Stimulated activated CD8-positive, alpha-beta memory T cell treated with anti-CD3 and anti-CD28 coated beads, Interleukin-12 subunit alpha, Interleukin-12 subunit beta, amount 100 ng/mL, for 24 hours (primary cell): ENCODE data around the gene ACIN1.

Experiments
- DNase-seq: peaks from one replicate; pipeline ENCODE4 v3.0.0-alpha.2; 2020; ENCODE audit errors: extremely low read depth

Gene ACIN1

GRCh38 chr14:23094666-23095195 is at the start of gene ACIN1:
ACIN1 (minus strand) TSS chr14:23095136; CDS start chr14:23095112, 24 bp downstream.
- DNase-seq = peak; percentile 45

- no peak for DNase-seq
Observed at GRCh38 chr14:23143911-23144310, 49.0 kb upstream of the ACIN1 start.

GRCh38 chr14:23142826-23143225 is 47.9 kb upstream of the ACIN1 start:
- DNase-seq = no peak

GRCh38 chr14:23141706-23142444 is 46.9 kb upstream of the ACIN1 start:
- DNase-seq = no peak

GRCh38 chr14:23140371-23140770 is 45.4 kb upstream of the ACIN1 start:
- no peak for DNase-seq

GRCh38 chr14:23139874-23140273 is 44.9 kb upstream of the ACIN1 start:
- DNase-seq = no peak

GRCh38 chr14:23137813-23138535 is 43.0 kb upstream of the ACIN1 start:
- DNase-seq = no peak

- no peak for DNase-seq
Observed at GRCh38 chr14:23137192-23137812, 42.4 kb upstream of the ACIN1 start.

GRCh38 chr14:23136566-23137133 is 41.7 kb upstream of the ACIN1 start:
- no peak for DNase-seq

GRCh38 chr14:23132970-23133369 is 38.0 kb upstream of the ACIN1 start:
- no peak for DNase-seq

GRCh38 chr14:23131482-23131881 is 36.5 kb upstream of the ACIN1 start:
- DNase-seq = no peak

GRCh38 chr14:23130871-23131270 is 35.9 kb upstream of the ACIN1 start:
- no peak for DNase-seq

GRCh38 chr14:23129759-23130316 is 34.9 kb upstream of the ACIN1 start:
- DNase-seq = no peak

GRCh38 chr14:23128969-23129758 is 34.2 kb upstream of the ACIN1 start:
- DNase-seq = no peak

- DNase-seq = no peak
Observed at GRCh38 chr14:23127861-23128260, 32.9 kb upstream of the ACIN1 start.

- DNase-seq = no peak
Observed at GRCh38 chr14:23126548-23127278, 31.8 kb upstream of the ACIN1 start.

- no peak for DNase-seq
Observed at GRCh38 chr14:23125933-23126524, 31.1 kb upstream of the ACIN1 start.

GRCh38 chr14:23125011-23125410 is 30.1 kb upstream of the ACIN1 start:
- DNase-seq = no peak

- no peak for DNase-seq
Observed at GRCh38 chr14:23124337-23124954, 29.5 kb upstream of the ACIN1 start.

GRCh38 chr14:23123419-23123818 is 28.5 kb upstream of the ACIN1 start:
- no peak for DNase-seq
